ENCODE data around the gene ZDHHC8. TPM values are rescaled to one million over a fixed set of nuclear protein-coding genes. Genes with fewer than 3 reads are reported as not detected.

The ZDHHC8 gene
- polyA plus RNA-seq, 2 of the 4 experiments (the other 2 are of a cell fraction): 5.3 to 28.1 TPM

GRCh38 chr22:20142711-20143621 is 11.4 kb downstream of the ZDHHC8 start:
- H3K4me3 ChIP-seq: no peak overlapping the region
- H3K9me3 ChIP-seq: no peaks in the 10 kb centered on the region
- H3K4me2 ChIP-seq: no peak overlapping the region
- ATAC-seq (no peak), DNase-seq (ENCODE audit: low read depth in 1 of 2, low spot score in 1 of 2) (no peak), FAIRE-seq (no peak)
- TF ChIP-seq ELK1 (IDR thresholded peaks at IDR 0.05; ENCODE audit: low read depth, low read length) (no peak), RCOR1 (IDR thresholded peaks at IDR 0.05; ENCODE audit: low read depth, low read length) (no peak), CBX8 (IDR thresholded peaks at IDR 0.05) (no peak), EP300 (IDR thresholded peaks at IDR 0.05) (no peak), ZNF302 (CRISPR knock-in tag; IDR thresholded peaks at IDR 0.05) (no peak), PHF8 (IDR thresholded peaks at IDR 0.05; ENCODE audit: borderline replicate concordance, low read depth) (no peak), RAD21 (conservative IDR thresholded peaks at IDR 0.05 in 1 of 2, IDR thresholded peaks at IDR 0.05 in 1 of 2) (no peak), MYC (IDR thresholded peaks at IDR 0.05; ENCODE audit: borderline replicate concordance, low read length) (no peak), EHMT2 (IDR thresholded peaks at IDR 0.05; ENCODE audit: low read depth) (no peak), USF2 (IDR thresholded peaks at IDR 0.05) (no peak), CEBPB (IDR thresholded peaks at IDR 0.05) (no peak), RARB (CRISPR knock-in tag; IDR thresholded peaks at IDR 0.05) (no peak), EHF (CRISPR knock-in tag; IDR thresholded peaks at IDR 0.05) (no peak), HMGXB4 (CRISPR knock-in tag; IDR thresholded peaks at IDR 0.05; ENCODE audit: borderline replicate concordance) (no peak), HOXA7 (CRISPR knock-in tag; IDR thresholded peaks at IDR 0.05) (no peak), ZSCAN20 (CRISPR knock-in tag; IDR thresholded peaks at IDR 0.05) (no peak), FOSB (CRISPR knock-in tag; IDR thresholded peaks at IDR 0.05) (no peak), HOXB13 (CRISPR knock-in tag; IDR thresholded peaks at IDR 0.05; ENCODE audit: low read depth) (no peak), ESRRA (IDR thresholded peaks at IDR 0.05; ENCODE audit: borderline replicate concordance, low read length) (no peak)
- ChIA-PET CTCF (no interaction called here), POLR2A (no interaction called here)
- 94% methylated on average over 33 of the region's 65 CpGs for WGBS (ENCODE audit: missing lambda C conversion rate)
- H3K4me1 ChIP-seq: no peaks in the 10 kb centered on the region
- H3K27ac ChIP-seq: no peak overlapping the region

GRCh38 chr22:20143883-20144665 is 12.5 kb downstream of the ZDHHC8 start:
- ChIA-PET CTCF (interaction anchor here (0.6 to 1.0 kb wide), 2 partner anchors 10 to 145 kb away, joined by 3 to 4 read pairs; no protein-coding TSS in a partner anchor), POLR2A (no interaction called here)
- Histone ChIP-seq H3K27ac (no peak overlapping the region), H3K4me1 (no peaks in the 10 kb centered on the region), H3K4me2 (no peak overlapping the region), H3K9me3 (no peaks in the 10 kb centered on the region), H3K4me3 (no peak overlapping the region)
- 83% methylated on average over 6 of the region's 19 CpGs for WGBS (ENCODE audit: missing lambda C conversion rate)
- DNase-seq (ENCODE audit: low read depth in 1 of 2, low spot score in 1 of 2) (no peak), ATAC-seq (no peak), FAIRE-seq (no peak)
- TF ChIP-seq ATOH8 (CRISPR knock-in tag; IDR thresholded peaks at IDR 0.05; ENCODE audit: low read depth): no peak
- no peak for TF ChIP-seq MAFK (IDR thresholded peaks at IDR 0.05; ENCODE audit: partially characterized antibody)
- no peak for TF ChIP-seq CEBPB (IDR thresholded peaks at IDR 0.05)
- TF ChIP-seq TP53 (CRISPR knock-in tag; IDR thresholded peaks at IDR 0.05): no peak
- TF ChIP-seq EHF (CRISPR knock-in tag; IDR thresholded peaks at IDR 0.05): no peak
- no peak for TF ChIP-seq RCOR1 (IDR thresholded peaks at IDR 0.05; ENCODE audit: low read depth, low read length)
- TF ChIP-seq HEYL (CRISPR knock-in tag; IDR thresholded peaks at IDR 0.05): no peak
- TF ChIP-seq GATA3 (IDR thresholded peaks at IDR 0.05; ENCODE audit: borderline replicate concordance): no peak
- no peak for TF ChIP-seq ELK1 (IDR thresholded peaks at IDR 0.05; ENCODE audit: low read depth, low read length)
- TF ChIP-seq USF2 (IDR thresholded peaks at IDR 0.05): no peak
- TF ChIP-seq BHLHE40 (IDR thresholded peaks at IDR 0.05; ENCODE audit: low read depth, low read length): no peak

Measured in A549 (cell line).